ENCODE measurements around the gene EMCN.
"Not testable (repeated sequence)": the region's sequence is repeated elsewhere in the genome, so short reads cannot be mapped to it uniquely, and the experiment has no call there.

Gene EMCN

DNA sequence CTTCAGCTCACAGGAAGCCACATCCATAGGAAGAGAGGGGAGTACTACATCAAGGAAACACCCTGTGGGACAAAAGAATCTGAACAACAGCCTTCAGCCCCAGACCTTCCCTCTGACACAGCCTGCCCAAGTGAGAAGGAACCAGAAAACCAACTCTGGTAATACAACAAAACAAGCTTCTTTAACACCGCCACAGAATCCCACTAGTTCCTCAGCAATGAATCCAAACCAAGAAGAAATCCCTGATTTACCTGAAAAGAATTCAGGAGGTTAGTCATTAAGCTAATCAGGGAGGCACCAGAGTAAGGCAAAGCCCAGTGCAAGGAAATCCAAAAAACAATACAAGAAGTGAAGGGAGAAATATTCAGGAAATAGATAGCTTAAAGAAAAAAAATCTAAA, 137.4 kb downstream of the EMCN start:
- not testable (repeated sequence) for DNase-seq (ENCODE audit: low read depth, low spot score)

DNA sequence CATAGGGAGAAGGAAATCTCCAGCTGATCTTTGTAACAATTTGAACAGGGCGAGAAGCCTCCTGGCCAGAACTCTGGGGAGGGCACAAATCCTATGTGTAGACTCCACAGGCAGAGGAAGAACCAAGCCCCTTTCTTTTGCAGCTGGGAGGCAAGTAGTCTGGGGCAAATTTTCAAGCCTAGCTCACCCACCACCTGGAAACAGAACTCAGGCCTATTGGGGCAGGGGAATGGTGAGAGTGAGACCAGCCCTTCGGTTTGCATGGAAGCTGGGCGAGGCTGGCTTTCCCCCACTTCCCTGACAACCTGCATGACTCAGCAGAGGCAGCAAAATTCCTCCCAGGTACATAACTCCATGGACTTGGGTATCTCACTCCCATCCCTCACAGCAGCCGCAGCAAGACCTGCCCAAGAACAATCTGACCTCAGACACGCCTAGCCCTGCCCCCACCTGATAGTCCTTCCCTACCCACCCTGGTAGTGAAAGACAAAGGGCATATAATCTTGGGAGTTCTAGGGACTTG, 138.2 kb downstream of the EMCN start:
- DNase-seq (ENCODE audit: low read depth, low spot score), result no peak

DNA sequence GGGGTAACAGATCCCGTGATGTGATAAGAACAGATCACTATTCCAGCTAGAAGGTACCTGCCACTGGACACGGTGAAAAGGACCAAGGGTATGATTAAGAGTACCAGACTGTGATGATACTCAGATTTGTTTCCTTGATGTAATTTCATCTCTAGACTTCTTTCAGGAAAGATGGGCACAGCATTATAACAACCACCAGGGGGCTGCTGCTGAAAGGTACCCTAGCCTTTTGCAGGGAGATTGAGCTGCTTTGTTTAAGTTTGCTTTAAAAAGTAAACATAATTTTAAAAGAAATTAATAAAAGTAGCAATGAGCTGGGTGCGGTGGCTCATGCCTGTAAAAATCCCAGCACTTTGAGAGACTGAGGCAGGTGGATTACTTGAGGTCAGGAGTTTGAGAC, 145.4 kb downstream of the EMCN start:
- no peak for DNase-seq (ENCODE audit: low read depth, low spot score)

DNA sequence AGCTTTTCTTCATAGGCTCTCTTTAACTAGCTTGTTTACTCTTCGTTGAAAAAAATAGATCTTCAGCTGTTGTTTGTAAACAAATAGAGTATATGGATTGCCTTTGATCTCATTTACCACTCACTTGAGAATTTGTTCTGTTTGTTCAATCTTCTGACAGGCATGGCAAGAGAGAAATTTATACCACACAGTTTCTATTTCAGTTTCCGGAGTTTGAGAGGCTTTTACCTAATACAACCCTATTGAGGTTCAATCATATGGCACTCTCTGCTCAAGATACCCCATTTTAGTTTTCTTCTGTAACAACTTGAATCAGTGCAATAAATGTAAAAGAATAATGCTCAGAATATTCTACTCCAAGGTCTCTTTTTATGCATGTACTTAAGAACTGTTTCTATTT, 148.0 kb downstream of the EMCN start:
- no peak for DNase-seq (ENCODE audit: low read depth, low spot score)

DNA sequence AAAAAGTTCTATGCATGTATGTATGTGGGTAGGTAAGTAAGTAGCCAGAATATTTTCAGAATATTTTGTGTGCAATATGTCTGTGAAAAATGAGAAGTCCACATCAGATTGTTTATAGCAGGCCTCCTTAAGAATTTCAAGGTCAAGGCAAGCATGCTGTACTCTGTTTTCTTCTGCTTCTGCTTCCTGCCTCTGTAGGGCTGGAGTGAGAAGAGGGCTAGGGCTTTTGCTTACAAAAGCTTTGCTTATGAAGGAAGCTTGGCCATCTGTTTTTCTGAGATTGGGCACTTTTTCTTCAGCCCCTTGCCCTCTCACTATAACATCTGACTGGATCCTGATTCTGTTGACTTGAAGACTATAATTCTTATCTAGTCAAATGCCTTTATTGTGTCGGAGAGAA, 150.4 kb downstream of the EMCN start:
- DNase-seq (ENCODE audit: low read depth, low spot score), result no peak

DNA sequence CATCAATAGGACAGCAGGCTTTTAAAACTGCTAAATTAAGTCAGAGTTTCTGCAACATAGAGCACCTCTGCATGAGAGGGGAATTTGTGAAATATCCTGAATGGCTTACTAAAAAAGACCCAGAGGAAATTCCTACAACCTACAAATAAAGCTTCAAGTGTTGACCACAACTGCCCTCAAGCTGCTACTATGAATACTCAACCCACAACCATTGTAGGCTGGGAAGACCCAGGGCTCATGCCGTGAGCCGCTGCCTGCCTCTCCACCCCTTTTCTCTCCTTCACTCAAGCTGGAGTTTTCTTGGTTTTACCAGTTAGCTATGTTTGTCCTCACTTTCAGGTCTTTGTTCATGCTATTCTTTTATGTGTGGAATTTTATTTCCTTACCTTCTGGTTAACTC, 151.6 kb downstream of the EMCN start:
- peak; percentile 12 for DNase-seq (ENCODE audit: low read depth, low spot score)

DNA sequence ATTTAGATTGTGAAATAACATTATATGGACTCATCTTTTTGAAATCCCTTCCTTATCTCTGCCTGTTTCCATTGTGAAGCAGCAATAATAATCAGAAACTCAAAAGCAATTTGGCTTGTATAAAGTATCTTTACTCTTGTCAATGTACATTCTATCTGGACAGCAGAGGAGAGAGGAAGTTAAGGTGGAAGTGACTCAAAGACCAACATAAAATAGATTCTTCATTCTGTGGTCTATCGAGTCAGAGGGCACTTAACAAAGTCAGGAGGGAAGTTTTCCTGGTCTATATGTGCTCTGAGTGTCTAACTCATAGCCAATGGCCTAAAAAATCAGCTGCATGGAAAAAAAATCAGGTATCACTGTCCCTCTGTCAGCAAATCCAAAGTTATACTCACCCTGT, 155.5 kb downstream of the EMCN start:
- no peak for DNase-seq (ENCODE audit: low read depth, low spot score)

DNA sequence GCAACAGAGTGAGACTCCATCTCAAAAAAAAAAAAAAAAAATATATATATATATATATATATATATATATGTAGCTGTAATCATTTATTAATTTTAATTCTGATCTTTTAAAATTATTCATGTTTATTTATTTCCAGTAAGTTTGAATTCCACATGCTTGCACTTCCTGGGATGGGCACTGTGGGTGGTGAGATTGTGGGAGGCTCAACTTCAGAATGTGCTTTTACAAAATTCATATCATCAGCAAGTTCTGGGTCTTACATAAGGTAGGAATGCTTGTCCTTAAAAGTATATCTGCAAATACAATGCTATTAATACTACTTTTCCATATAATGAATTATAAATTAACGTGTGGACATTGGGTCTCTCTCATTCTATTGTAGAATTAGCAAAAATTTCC, 156.5 kb downstream of the EMCN start:
- DNase-seq (ENCODE audit: low read depth, low spot score), result no peak

DNA sequence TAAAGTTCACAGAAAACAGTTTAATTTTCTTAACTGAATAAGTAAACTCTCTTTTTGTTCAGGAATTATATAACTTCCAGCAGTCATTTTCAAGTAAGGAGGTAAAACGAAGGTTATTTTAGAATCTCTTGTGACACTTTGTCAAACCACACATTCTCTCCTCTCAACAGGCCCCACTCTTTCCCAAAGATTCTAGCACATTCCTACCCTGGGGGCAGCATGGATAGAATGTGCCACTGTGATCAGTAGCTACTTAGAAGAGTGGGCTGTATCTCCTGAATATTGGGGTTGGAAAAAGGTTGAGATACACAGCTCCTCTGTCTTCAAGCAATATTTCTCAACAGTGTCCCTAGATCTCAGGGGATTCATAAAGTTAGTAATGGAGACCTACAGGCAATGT, 157.6 kb downstream of the EMCN start:
- DNase-seq (ENCODE audit: low read depth, low spot score), result no peak

DNA sequence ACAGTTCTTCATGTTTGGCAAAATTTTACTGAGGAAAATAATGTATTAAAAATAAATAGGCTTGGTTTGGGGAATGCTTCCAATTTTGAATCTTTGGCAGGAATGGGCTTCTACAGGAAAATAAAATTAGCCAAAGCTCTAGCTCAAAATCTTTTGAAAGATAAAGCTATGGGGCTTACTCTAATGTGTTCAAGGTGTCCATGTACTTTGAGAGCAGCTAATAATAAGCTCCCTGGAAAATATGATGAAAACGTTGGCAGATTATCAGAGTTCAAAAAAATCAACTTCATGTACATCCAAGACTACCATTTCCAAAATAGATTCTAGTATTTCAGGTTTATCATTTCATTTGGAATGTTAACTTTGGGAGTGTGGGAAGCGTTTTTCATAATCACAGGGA, 158.4 kb downstream of the EMCN start:
- no peak for DNase-seq (ENCODE audit: low read depth, low spot score)

DNA sequence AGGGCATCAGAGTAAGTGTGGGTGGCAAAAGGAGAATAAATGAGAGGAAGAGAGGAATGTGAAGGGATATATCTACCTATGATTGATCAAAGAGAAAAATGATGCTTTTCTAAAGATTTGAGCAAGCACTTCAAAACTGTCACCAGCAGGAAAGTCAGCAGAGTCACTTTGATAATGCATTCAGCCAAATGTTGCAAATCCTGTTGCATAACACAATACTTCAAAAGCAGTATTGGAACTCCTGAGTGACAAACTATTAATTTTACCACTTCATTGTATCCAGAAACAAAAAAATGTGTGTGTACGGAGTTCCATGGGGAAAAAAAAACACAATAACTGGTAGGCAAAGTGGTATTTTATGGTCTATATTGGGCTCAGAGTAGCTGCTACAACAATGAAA, 160.3 kb downstream of the EMCN start:
- no peak for DNase-seq (ENCODE audit: low read depth, low spot score)

DNA sequence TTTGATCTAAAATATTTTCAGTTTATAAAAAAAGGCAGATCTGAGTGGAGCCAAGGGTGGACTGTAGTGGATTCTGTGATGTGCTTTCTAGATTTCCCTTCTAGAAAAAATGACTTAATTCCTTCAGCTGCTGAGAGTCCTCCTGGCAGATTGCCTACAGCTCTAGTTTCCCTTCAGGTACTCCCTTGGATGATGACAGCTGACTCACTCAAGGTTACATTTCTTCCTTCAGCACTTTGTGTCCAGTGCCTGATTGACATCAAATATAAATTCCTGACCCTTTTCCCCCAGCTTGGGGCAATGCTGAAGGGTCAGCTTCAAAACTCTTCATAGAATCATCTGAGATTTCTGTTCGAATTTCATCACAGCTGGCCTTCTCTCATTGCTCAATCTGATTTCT, 161.7 kb downstream of the EMCN start:
- no peak for DNase-seq (ENCODE audit: low read depth, low spot score)

DNA sequence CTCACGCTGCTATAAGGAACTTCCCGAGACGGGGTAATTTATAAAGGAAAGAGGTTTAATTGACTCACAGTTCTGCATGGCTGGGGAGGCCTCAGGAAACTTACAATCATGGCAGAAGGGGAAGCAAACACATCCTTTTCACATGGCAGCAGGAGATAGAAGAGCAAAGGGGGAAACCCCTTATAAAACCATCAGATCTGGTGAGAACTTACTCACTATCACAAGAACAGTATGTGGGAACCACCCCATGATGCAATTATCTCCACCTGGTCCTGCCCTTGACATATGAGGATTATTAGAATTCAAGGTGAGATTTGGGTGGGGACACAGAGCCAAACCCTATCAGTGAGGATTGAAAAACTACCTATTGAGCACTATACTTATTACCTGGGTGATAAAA, 165.5 kb downstream of the EMCN start:
- DNase-seq (ENCODE audit: low read depth, low spot score), result not testable (repeated sequence)

DNA sequence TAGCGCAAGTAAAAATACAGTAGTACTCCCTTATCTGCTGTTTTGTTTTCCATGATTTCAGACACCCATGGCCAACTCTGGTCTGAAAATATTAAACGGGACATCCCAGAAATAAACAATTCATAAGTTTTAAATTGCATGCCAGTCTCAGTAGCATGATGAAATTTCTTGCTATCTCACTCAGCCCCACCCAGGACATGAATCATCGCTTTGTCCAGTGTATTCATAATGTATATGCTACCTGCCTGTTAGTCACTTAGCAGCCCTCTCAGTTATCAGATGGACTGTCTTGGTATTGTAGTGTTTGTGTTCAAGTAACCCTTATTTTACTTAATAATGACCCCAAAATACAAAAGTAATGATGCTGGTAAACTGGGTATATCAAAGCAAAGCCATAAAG, 169.3 kb downstream of the EMCN start:
- DNase-seq (ENCODE audit: low read depth, low spot score), result no peak

DNA sequence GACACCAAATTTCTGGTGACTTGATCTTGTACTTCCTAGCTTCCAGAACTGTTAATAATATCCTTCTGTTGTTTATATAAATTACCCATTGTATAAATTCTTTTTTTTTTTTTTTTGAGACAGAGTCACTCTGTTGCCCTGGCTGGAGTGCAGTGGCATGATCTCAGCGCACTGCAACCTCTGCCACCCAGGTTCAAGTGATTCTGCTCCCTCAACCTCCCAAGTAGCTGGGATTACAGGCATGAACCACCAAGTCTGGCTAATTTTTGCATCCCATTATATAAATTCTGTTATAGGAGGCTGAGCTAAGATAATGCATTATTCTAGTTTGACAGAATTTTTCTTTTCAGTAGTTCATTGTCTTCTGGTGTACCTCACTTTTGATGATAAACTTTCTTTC, 170.6 kb downstream of the EMCN start:
- DNase-seq (ENCODE audit: low read depth, low spot score), result no peak

DNA sequence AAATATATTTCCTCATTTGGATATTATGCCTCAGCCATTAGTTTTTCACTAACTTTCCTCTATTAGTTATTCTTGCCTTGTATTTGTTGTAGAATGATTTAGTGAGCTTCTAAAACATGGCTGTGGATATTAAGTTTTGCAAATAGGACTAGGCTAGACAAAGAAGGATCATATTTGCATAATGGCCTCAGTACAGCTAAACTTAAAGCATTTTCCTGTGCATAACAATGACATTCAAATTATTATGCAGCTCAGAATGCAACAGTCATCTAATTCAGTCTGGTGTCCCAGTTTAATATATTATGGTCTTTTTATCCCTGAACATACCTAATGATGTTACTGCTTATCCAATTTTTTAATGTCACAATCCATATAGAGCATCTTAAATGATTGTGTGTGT, 172.2 kb downstream of the EMCN start:
- no peak for DNase-seq (ENCODE audit: low read depth, low spot score)

Measured in iPS DF 19.7 (cell line).